ES-I3 (cell line): ENCODE data around the gene THSD7A.

Experiments used
- H3K36me3 ChIP-seq: 2 replicates; pipeline ENCODE4 v1.6.1; 2013; ENCODE audit warnings: mild to moderate bottlenecking, low read length, control low read depth, moderate library complexity; ENCODE audit not compliant: insufficient read depth
- H3K4me1 ChIP-seq: 2 replicates; pipeline ENCODE4 v1.6.1; 2013; ENCODE audit warnings: mild to moderate bottlenecking, control low read depth, low read length; ENCODE audit not compliant: insufficient read depth
- H3K9ac ChIP-seq: 2 replicates; pipeline ENCODE4 v1.6.1; 2013; ENCODE audit warnings: low read depth, mild to moderate bottlenecking, low read length, moderate library complexity
- H3K9me3 ChIP-seq: 2 replicates; pipeline ENCODE4 v1.6.1; 2013; ENCODE audit warnings: mild to moderate bottlenecking, low read length, moderate library complexity; ENCODE audit not compliant: control insufficient read depth, insufficient read depth

THSD7A gene

DNA sequence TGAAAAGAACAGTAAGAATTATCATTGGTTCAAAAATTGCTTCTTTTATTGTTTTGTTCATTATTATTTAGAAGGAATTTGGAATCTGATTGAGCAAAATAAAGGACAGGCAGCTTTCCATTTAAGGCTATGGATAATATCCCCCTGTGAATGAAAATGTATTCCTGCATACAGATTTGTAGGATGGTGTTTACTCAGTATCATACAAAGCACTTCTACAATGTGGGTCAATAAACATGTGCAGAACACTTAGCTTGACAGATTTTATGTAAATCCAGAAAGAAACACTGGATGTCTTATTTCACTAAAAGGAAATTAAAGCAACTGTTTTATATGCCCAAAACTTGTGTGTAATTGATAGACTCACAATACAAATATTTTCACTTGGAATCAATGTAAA is 189.7 kb downstream of the THSD7A start:
- Histone ChIP-seq H3K9me3 (no peaks in the 10 kb centered on the region), H3K36me3 (no peaks in the 10 kb centered on the region), H3K9ac (no peak overlapping the region)

DNA sequence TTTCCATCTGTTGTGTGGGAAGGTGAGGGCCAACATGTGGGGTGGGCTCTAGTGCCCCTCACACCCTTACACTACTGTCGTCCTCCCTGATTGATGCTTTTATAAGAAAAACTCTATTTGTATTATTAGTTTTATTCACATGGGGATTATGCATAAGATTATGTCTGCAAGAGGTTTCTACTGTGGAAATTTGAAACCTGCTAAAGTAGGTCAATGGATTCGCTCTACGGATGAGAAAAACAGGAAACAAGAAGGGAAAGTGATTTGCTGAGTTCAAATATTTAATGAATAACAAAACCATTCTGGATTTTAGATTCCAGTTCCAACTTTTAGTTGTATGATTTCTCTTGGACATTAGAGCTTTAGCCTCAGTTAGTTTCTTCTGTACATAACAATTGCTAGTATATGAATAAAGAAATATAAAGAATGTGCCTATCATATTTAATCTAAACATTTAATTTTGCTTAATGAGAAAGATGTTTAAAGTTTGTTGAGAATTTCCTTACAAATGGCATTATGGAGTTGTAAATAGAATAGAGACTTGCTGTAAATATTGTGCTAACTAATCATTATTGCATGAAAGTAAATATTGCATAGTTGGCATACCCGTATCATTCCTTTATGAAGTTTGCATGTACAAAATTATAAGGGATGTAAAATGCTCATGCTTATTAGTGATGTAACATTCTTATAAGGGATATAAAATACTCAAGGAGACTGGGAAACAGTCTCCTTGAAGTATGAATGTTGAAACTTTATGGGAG is 193.8 kb downstream of the THSD7A start:
- Histone ChIP-seq H3K4me1 (no peaks in the 10 kb centered on the region; the same call in 1 of the 2 replicates), H3K9me3 (no peaks in the 10 kb centered on the region), H3K36me3 (no peaks in the 10 kb centered on the region), H3K9ac (no peak overlapping the region)

More for the DNA sequence above, 189.7 kb downstream of the THSD7A start:
- no peaks in the 10 kb centered on the region for H3K4me1 ChIP-seq

DNA sequence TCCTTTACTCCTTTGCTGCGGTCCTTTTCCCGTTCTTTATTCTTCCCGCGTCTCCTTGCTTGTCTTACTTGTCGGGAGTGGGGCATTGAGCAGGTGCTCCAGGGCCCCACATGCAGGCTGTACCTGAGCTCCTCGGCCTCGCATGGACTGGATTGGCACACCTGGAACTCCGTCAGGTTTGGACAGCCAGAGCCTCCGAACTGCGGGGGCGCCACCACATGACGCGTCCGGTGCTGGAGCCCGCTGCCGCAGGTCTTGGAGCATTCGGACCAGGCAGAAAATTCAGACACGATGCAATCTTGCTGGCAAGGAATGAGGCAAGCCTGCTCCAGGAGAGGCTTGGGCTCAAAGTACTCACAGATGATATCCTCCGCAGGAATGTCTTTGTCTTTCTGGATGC is 195.7 kb downstream of the THSD7A start:
- Histone ChIP-seq H3K9me3 (no peaks in the 10 kb centered on the region), H3K9ac (no peak overlapping the region), H3K4me1 (no peaks in the 10 kb centered on the region; the same call in 1 of the 2 replicates), H3K36me3 (no peaks in the 10 kb centered on the region)

DNA sequence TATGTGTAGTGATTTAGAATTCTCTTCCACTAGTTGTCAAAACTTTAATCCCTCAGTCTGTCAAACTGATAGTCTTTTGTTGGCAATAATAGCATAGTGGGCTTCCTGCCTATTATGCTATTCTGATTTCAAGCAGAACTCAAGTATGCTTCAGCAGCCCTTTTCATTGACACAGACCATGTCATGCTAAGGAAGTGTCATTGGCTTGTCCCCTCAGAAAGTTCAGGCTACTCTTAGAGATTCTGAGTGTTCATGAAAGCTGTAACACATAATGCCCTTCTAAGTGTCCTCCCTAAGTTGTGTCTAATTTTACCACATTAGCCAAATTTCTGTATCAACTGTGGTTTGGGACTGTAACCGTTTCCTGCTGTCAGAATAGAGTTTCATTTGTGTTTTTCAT is 198.7 kb downstream of the THSD7A start:
- no peaks in the 10 kb centered on the region; the same call in 1 of the 2 replicates for H3K4me1 ChIP-seq
- H3K36me3 ChIP-seq = no peaks in the 10 kb centered on the region
- H3K9me3 ChIP-seq = no peaks in the 10 kb centered on the region
- no peak overlapping the region for H3K9ac ChIP-seq

DNA sequence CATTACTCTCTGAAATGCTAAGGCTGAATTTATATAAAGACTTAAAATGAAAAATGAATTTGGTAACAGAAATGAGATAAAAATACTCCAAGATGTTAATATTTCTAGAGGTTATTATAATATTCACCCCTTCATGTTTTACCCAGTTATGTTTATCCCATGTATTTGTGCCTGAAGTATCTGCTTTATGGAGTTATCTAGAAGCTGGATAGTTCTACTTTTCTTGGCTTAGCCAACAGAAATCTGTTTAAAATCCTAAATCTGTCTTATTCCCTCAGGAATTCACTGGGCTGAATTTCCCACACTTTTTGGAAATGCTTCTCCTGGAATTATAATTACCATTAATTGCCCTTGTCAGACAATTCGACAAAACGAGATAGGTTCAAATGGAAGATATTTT is 201.6 kb downstream of the THSD7A start:
- Histone ChIP-seq H3K9ac (no peak overlapping the region), H3K4me1 (peaks cover 6% of the 10 kb centered on the region; the same call in 1 of the 2 replicates), H3K36me3 (no peaks in the 10 kb centered on the region), H3K9me3 (no peaks in the 10 kb centered on the region)

DNA sequence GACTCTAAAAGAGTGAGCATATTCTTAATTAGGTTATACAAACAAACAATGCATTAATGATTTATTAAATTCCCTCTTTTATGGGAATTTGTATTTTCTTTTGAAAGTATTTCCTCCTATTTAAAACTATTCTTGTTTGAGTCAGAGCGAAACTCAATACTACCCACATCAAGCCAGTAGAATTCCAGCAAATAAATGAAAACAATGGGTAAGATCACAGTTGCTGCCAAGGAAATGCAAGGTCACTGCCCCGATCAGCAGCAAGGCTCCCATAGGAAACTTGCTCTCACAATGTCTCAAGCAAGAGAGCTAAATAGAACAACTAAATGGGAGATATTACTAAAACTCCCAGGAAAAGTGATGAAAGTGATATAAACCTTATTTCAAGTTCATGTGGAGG is 206.3 kb downstream of the THSD7A start:
- Histone ChIP-seq H3K36me3 (no peaks in the 10 kb centered on the region), H3K9ac (no peak overlapping the region), H3K9me3 (no peaks in the 10 kb centered on the region), H3K4me1 (0 out of 2 replicates have a peak, but pooled peaks cover 7% of the 10 kb centered on the region)

DNA sequence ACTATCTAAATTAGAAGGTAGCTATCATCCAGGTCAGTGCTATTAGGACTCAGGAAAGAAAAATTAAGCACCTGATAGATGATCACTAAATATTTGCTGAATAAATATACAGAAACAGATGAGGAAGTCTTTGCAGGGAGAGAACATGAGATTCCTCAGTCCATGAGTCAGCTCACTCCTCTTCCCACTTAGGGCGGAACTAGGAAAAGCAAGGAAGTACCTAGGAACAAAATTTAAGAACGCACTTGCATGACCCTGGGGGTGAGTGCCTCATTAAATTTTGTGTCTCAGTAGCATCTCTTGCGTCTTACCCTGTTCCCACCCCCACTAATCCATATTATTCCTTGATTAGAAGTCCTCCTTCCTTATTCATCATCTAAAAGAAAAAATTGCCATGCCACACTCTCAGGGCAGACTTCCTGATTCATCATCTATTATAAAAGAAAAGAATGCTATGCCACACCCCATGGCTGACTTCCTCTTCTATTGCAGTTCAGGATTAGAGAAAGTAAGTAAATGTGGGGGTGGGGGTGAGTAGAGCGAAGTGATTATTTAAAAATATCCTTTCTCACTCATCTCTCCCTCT is 208.8 kb downstream of the THSD7A start:
- no peak overlapping the region for H3K9ac ChIP-seq
- no peaks in the 10 kb centered on the region for H3K9me3 ChIP-seq
- H3K4me1 ChIP-seq = 0 out of 2 replicates have a peak, but pooled peaks cover 7% of the 10 kb centered on the region
- no peaks in the 10 kb centered on the region for H3K36me3 ChIP-seq

DNA sequence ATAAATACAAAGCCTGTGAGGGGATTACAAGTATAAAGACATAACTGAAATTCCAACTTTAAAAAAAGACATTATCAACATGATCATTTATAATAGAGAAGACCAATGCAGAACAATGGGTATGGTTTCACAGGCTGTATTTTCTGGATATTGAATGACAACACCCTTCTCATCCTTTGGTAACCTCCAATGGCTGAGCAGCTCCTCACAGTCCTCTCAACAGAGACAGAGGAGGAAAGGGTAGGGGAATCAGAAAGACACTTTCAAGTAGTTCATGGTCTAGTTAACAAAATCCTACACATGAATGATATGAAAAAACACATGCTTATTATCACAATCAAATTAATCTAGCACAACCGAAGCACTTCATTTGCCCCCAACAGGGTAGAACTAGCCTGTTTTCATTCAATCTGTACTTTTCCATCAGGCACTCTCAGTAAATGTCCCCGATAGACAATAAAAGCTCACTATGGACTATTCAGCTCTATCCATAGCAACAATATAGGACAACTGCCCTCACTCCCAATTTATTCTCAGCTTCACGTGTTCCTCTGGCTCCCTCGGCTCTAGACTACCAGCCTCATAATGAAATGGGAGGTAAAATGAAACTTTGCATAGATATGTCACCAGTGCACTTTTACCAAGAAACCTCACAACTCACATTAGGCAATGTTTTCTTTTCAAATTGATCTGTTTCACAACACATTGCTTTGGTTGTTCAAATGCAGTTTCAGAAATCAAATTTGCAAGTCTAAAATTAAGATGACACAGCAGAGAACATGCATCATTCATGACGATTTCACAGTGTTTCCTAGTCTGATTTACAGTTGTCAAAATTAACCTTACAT is 211.4 kb downstream of the THSD7A start:
- Histone ChIP-seq H3K9ac (no peak overlapping the region), H3K36me3 (no peaks in the 10 kb centered on the region), H3K9me3 (no peaks in the 10 kb centered on the region), H3K4me1 (0 out of 2 replicates have a peak, but pooled peaks cover 4% of the 10 kb centered on the region)

DNA sequence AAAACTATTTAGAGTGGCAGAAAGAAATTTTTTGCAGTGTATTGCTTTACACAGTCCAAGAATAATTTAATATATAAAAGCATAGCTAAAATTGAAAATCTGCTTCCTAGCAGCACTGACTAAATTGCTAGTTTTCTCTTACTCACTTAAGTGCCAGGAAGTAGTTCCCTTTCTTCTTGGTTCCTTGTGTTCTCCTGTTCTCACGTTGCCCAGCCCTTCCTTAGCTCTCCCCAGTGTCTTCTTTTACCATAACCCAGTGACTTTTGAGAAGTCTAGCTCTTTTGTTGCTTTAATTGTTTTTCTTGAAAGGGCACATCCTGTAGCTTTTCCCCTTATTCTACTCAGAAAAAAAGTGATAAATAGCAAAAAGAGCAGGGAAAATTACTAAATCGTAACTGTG is 215.5 kb downstream of the THSD7A start:
- Histone ChIP-seq H3K9ac (no peak overlapping the region), H3K36me3 (no peaks in the 10 kb centered on the region), H3K4me1 (peaks cover 8% of the 10 kb centered on the region; the same call in 1 of the 2 replicates), H3K9me3 (no peaks in the 10 kb centered on the region)

DNA sequence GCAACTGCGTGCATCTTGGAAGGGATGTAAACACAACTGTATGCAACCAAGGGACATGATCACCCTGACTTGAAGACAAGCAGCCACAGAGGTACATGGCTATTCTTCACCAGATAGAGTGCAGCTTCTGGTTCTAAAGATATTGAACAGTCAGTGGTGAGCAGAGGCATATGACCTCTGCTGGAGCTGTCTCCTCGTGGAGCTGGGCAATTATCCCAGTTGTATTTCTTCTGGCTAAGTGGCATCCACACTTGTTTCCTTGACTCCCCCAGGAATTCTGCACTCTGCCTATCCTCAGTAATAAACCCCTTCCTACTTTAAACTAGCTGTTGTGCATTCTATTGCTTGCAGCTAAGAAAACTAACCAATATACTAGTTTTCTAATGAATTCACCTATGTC is 216.8 kb downstream of the THSD7A start:
- Histone ChIP-seq H3K9me3 (no peaks in the 10 kb centered on the region), H3K4me1 (peaks cover 8% of the 10 kb centered on the region; the same call in 1 of the 2 replicates), H3K9ac (no peak overlapping the region), H3K36me3 (no peaks in the 10 kb centered on the region)

DNA sequence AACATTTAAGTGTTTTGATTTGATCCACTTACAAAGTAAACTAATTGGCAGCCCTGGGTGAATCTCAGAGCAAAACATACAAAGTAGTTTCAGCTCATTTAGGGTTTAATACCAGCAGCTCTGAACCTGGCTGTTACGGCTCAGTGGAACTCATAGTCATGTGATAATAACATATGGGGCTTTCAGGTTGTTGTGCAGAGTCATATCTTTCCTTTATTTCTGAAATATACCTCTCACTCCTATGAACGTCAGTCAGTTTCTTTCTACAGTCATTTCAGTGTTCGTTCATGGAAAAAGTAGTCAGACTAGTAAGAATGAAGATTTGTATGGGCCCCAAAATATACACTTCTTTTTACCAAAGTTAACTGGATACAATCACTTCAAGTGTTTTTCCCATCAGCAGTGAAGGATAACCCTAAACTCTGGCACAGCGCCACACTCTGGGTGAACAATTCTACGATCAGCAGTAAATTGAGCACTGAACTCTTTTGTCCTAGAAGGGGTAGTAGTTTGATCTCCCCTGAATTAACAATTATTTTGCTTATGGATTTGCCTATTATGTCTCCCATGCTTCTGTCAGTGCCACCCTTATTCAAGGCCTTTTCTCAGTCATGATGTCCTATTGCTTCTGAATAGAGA is 218.6 kb downstream of the THSD7A start:
- H3K9ac ChIP-seq = no peak overlapping the region
- no peaks in the 10 kb centered on the region for H3K36me3 ChIP-seq
- peaks cover 12% of the 10 kb centered on the region; the same call in 1 of the 2 replicates for H3K4me1 ChIP-seq
- no peaks in the 10 kb centered on the region for H3K9me3 ChIP-seq

DNA sequence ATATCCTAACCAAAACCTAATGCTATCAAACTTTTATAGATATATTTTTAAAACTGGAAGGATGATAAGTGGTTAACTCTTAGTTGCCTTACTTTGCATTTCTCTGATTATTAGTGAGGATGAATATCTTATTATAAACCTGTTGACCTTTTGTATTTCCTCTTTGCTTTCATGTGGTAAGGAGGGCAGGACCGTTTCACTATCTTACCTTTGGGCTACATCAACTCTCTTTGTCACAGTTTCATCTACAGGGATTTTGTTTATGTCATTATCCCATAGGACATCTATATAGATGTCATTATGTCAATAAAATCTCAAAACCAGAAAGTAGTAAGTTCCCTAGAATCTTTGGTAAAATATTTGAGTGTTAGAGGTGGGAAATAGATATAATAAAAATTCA is 219.3 kb downstream of the THSD7A start:
- no peak overlapping the region for H3K9ac ChIP-seq
- peaks cover 12% of the 10 kb centered on the region; the same call in 1 of the 2 replicates for H3K4me1 ChIP-seq
- no peaks in the 10 kb centered on the region for H3K9me3 ChIP-seq
- no peaks in the 10 kb centered on the region for H3K36me3 ChIP-seq

DNA sequence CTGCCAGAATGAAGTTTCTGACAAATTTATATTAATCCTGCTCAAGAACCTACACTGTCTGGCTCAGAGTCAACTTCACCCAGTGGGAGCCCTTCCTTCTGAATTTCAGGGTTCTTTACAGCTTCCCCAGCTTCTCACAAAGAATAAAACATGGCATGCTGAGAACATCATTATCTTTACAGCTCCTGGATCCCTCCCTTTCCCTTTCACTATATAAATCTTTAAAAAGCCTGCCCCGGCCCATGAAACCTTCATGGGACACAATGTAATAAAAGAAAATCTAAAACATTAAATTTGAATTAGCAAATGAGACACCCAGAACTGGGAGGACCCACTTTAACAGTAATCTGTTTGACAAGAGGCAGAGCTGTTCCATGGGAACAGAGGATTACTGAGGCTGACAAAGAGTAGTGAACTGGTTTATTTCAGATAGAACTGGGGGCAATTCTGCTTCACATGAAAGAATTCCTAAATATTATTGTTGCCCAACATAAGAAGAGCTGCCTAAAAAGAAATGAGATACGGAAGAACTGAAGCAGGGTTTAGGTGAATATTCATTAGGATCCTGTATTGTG is 222.8 kb downstream of the THSD7A start:
- H3K9me3 ChIP-seq = no peaks in the 10 kb centered on the region
- H3K4me1 ChIP-seq = peaks cover 17% of the 10 kb centered on the region; the same call in 1 of the 2 replicates
- H3K9ac ChIP-seq = no peak overlapping the region
- H3K36me3 ChIP-seq = no peaks in the 10 kb centered on the region

DNA sequence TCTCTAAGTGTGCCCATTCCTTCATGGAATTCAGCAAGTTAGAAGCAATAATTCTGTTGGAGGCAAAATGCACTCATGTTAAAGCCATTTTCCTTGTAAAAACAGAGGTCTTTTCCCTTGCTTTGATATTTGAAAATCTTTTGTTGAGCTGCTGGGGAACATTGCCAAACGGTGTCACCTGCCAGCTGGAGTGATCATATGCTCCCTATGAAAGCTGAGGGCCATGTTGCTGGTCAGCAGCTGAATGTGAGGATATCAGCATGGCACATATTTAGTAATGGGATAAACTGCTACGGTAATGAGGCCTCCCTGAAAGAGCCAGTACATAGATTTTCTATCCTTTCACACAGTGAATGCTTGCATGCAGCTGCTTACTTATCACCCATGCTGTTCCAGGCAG is 224.3 kb downstream of the THSD7A start:
- Histone ChIP-seq H3K4me1 (peaks cover 9% of the 10 kb centered on the region; the same call in 1 of the 2 replicates), H3K9me3 (no peaks in the 10 kb centered on the region), H3K36me3 (no peaks in the 10 kb centered on the region), H3K9ac (no peak overlapping the region)
